DMS114 treated with DMSO at 0.1 percent for 48 hours (cell line): Measurements from ENCODE around the gene MTPN.

Experiments
- DNase-seq: peaks from one replicate; lab custom pipeline; 2025; ENCODE audit not compliant: unreplicated experiment; lab: John Stamatoyannopoulos, UW

The MTPN gene

DNA sequence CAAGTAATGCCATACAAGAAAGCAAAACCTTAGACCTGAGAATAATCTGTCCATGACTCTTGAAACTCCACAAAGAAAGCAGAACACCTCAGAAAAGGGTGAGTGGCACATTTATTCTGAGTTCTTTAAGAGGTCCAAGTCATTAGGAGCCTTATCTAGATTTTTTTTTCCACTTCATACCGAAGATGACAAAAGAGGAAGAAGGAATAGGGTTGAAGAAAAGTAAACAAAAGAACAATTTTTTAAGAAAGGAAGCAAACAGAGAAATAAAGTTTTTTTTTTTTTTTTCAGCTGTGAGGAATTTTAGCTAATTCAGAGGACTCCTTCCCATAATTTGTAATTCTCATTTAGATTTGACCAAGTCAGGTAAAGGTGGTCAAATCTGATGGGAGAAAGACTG is 13.1 kb upstream of the MTPN start:
- DNase-seq: no peak

DNA sequence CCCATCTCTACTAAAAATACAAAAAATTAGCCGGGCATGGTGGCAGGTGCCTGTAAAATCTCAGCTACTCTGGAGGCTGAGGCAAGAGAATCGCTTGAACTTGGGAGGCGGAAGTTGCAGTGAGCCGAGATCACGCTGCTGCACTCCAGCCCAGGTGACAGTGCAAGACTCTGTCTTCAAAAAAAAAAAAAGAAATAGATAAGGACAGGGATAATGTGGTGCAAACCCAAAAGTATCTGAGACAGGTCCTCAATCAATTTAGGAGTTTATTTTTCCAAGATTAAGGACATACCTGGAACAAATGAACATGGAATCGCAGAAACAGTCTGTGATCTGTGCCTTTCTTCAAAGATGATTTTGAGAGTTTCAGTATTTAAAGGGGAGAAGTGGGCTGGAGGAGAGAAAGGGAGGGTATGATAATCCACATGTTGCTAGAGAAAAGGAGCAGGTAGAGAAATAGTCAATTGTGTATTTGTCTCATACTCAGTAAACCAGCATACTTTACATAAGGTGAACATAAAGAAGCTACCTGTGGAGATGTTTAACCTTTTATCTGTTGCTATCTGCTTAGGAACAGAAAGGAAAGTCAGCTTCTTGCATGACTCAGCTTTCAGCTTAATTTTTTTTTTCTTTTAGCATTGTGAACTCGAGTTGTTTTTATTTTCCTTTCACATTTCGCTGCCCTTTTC is 4.9 kb upstream of the MTPN start:
- DNase-seq: no peak

DNA sequence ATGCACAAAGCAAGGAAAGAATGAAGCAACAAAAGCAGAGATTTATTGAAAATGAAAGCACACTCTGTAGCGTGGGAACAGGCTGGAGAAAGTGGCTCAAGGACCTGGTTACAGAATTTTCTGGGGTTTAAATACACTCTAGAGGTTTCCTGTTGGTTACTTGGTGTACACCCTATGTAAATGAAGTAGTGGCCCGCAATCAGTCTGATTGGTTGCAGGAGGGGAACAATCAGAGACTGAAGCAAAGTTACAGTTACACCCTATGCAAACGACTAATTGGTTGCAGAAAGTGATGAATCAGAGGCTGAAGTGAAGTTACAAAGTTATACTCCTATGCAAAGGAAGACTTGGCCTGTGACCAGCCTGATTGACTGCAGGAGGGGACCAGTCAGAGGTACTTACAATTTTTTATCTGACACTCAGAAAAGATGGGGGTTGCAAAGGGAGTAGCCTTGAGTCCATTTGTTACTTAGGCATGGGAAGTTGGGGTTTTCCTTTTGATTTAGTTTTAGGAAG is 3.6 kb upstream of the MTPN start:
- no peak for DNase-seq

DNA sequence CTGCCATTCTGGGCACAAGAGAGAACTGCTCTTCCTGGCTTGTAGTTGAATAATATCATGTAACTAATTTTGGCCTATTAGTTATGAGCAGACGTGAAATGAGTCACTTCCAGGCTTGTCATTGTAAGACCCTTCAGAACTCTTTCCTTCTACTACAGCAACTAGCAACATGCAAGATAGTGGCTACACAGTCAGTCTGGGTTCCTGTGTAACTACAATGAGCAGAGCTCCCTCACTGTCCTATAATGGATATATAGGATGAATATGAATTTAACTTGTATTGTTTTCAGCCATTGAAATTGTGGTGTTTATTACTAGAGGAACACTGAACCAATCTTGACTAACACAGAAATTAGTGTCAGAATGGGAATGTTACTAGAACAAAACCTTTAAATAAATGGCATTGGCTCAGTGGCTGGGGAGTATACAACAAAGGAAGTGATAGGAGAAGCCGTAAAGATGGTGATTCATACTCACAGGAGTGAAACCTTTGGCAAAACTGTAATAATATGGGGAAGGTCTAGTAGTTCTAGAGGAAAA is 2.9 kb upstream of the MTPN start:
- DNase-seq: no peak

DNA sequence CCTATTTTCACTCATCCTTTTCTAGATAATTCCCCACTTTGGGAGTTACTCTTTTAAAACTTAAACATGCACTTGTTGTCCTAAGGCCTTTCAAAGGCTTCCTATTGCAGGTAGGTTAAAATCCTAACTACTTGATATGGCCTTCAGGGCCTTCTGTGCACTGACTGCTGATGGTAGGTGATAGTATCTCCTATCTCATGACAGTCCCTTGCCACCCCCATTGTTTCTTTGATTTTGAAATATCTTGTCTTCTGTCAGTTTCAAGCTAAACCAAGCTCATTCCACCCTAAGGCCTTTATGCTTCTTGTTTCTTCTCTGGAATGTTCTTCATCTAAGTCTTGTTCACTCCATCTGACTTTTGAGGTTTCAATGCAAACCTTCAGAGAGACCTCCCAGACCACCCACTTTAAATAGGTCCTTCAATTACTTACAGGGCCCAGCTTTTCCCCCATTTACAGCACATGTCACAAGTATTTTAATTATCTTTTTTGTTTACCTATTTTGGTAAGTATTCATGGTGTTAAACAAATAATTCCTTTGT is 2.4 kb upstream of the MTPN start:
- DNase-seq: no peak

DNA sequence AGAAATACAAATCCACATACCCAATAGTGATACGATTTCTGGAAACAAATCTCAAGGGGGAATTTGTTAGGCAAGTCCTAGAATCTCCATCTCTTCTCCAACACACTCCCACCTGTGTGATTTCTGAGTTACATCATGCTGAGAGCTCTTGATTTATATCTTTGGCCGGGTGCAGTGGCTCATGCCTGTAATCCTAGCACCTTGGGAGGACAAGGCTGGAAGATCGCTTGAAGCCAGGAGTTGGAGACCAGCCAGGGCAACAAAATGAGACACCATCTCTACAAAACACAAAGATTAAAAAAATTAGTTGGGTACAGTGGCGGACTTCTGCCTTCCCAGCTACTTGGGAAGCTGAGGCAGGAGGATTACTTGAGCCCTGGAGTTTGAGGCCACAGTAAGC is 1.5 kb upstream of the MTPN start:
- no peak for DNase-seq

DNA sequence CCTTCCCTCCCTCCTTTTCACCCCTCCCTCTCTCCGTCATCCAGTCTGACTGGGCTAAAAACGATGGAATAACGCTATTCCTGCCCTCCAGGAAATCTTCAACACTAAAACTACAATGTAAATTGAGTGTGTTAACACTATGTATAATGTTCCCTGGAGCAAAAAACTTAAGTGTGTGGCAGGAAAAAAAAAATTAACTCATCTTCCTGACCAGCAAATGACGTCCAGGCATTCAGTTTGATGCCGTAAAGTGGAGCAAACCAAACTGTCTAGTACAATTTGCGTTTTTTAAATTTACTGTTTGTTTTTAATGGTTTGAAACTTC is 545 bp upstream of the MTPN start:
- DNase-seq: no peak

DNA sequence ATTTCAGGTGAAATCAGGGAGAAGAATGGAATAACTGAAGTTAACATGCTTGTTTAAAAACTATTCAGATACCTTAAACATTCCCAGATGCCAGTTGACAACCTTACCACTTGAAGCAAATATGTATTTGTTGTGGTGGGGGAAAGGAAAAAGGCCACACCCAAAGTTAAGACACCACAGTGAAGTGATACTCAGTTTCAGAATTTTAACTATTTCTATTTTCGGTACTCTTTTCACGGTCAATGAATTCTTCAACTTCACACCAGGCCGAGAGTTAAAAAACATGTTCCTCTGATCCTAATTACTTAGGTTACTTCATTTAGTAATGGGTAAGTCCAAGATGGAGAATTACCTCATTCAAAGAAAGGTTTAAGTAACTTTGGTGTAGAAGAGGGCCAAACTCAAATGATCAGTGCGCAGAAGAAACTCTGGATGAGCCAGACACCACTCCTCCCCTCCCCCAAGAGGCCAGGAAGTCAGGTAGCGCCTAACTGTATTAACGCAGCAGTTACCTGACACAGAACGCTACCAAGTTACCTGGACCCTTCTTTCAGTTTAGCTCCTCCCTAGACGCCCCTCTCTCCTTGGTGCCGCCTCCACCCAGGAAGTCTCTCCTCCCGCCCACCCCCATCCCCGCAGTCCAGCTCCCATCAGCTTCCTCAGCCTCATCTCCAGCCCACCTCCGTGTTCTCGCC is 700 bp downstream of the MTPN start:
- peak; percentile 24 for DNase-seq

DNA sequence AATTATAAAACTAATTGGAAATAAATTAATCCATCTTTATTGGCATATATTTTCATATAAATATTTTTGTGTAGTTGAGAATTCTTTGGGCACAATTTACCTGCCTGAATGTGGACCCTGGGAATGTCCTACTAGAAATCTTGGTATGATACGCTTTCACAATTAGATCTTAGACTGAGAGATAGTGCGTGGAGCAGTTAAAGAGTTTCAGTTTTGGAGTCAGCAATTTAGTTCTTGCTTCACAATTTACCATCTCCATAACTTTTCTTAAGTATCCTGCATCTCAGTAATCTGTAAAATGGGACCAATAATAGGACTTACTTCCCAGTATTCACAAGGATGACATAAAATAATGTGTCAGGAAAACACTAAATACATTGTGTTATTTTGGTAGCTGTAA is 2.0 kb downstream of the MTPN start:
- DNase-seq: no peak

DNA sequence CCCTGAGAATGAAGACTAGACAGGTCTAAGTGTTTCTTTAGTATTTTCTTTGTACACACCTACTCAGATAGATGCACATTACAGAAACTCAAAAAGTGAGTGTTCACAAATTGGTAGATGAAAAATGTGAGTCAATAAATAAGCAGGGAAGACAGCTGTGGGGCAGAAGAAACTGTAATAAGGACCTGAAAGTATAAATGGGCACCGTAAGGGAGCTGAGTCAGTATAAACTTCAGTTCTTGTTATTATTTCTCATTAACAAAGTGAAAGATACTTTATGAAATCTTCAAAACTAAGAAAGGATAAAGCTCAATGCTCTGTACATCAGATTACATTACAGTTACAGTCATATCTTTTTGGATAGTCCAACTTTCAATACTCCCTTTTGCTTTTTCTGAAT is 2.5 kb downstream of the MTPN start:
- no peak for DNase-seq

DNA sequence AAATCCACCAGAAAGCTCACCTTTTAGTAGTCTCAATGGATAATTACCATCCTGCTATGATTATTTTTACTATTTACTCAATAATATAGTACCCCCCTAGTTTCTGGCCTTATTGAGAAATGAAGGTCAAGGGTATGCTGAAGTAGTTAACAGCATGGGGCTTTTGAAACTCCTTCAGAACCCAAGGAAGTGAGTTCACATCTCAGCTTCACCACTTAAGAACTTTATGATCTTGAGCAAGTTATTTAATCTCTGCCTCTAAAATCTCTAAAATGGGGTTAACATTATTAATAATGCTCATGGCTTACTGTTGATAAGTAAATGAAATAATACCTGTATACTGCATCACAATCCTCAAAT is 5.8 kb downstream of the MTPN start:
- DNase-seq: no peak

DNA sequence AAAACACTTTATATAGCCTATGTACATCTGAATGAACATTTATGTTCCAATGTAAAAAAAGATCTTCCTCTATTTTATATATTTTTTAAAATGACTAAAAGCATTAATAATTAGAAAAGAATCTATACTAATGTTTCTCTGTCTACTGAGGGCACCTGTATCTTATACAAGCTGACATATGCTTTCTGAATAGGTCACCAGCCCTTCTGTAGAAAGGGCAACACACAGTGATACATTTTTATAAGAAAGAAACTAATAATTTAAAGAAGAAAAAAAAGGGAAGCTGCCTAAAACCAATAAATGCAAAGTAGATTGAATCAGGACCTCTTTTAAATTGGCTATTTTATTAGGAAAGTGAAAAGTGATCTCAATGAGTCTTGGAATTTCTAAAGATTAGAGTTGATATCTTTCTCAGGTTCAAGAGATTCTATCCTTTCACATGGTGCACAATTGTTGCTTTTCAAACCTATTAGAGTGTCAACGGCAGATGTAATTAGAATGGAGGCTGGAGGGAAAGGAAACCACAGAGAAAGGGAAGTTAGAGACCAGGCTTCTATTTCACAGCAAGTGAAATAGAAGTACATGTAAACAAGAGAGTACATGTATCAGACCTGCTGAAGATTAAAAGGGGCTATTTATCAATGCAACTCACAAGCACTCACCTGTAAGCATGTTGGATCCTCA is 6.3 kb downstream of the MTPN start:
- no peak for DNase-seq

DNA sequence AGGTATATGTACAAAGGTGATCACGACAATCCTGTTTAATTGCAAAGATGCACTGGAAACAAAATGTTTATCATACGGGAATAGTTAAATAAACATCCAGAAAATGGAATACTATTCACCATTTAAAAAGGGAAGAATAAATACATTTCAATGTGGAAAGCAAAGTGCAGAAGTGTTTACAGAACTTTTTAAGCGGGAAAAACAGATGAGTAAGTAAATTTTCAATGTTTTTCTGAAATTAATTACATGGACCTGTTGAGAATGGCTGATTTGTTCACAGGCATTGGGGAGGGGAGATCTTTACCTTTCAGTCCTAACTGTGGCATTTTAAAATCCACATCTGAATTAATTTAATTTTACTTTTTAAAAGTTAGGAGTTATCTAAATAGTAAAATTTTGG is 7.1 kb downstream of the MTPN start:
- DNase-seq: no peak

DNA sequence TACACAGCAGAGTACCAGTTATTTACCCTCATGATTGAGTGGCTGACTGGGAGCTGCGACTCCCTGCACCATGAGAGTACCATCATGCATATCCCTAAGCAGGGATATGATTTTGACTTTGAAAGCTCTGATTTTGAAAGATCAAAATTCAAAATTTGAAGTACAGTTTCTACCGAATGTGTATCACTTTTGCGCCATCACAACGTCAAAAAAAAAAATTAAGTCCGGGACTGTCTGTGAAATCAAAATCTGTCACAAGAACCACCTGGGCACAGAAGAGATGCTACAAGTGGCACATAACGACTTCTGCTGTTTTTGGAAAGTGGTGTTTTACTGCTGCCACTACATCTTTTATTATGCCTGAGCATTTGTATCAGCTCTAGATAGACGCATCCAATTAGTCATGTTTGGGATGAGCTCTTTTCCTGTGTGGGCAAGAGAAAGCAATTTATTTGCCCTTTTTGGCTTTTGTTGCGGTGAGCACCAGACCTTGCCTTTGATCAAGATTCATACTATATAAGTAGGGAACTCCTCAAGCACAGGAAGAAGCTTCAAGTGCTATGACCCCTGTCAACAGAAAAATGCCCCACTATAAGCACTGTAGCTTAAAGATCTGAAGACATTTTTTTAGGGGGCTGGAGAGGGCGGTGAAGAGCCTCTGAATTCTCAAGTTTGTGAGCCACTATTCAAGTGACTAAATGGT is 10.7 kb downstream of the MTPN start:
- no peak for DNase-seq

DNA sequence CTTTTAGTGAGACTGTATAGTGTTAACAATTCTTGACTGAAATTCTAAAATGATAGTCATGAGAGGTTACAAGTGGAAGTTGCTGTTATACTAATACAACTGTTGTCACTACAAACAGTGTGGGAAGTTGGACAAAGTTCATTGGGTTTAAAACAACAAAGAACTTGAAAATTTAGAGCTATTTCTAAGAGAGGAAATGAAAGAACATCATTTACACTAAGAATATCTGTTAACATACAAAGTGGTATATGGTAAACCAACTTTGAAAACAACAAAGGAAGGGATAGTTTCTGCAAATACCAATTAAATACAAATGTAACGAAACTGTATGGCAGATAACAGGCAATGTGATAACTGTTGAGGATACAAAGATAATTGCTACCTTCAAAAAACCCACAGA is 11.6 kb downstream of the MTPN start:
- DNase-seq: no peak

DNA sequence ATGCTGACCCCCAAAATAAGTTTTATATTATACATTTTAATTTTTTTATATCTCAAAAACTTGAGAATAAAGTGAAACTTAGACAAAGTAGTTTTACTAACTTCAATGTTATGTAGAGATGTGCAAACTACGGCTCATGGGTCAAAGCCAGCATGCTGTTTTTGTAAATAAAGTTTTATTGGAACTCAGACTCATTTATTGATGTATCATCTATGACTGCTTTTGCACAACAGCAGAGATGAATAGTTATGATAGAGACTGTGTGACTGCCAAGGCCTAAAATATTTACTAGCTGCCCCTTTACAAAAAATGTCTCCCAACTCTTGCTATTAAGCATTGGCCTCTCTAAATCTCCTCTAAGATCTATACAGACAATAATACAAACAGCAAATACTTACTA is 12.4 kb downstream of the MTPN start:
- DNase-seq: no peak

DNA sequence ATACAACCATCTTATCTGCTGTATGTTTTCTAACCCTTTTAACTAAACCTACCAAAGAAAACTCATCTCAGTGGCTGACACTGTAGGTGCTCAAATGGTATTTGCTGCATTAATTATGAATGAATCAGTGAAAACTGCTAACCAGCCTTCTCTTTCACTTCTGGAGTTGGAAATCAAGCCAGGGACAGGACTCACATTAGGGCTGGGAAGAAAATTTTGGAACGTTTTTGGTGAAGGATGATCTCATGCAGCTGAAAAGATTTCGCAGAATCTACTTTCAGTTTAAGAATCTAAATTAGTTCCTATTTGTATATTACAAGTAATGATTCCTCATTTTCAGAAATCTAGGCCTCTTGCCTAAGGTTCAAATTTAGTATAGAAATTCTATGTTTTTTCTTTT is 12.9 kb downstream of the MTPN start:
- no peak for DNase-seq

DNA sequence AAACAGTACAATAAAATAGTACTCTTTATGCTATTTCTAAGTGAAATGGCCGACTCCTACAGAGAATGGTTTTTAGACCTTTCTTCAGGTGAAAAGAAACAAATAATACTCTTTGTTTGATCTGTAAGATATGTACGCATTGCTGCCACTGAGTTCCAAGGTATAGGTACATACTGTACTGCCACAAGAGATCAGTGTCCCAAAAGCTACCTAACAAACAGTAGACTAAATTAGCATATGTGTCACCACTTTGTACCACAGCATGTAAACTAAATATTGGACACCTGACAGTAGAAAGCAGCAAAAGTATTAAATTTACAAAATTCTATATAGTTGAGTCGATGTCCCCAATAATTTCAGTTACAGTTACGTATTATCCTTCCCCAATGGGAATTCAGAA is 14.4 kb downstream of the MTPN start:
- no peak for DNase-seq

DNA sequence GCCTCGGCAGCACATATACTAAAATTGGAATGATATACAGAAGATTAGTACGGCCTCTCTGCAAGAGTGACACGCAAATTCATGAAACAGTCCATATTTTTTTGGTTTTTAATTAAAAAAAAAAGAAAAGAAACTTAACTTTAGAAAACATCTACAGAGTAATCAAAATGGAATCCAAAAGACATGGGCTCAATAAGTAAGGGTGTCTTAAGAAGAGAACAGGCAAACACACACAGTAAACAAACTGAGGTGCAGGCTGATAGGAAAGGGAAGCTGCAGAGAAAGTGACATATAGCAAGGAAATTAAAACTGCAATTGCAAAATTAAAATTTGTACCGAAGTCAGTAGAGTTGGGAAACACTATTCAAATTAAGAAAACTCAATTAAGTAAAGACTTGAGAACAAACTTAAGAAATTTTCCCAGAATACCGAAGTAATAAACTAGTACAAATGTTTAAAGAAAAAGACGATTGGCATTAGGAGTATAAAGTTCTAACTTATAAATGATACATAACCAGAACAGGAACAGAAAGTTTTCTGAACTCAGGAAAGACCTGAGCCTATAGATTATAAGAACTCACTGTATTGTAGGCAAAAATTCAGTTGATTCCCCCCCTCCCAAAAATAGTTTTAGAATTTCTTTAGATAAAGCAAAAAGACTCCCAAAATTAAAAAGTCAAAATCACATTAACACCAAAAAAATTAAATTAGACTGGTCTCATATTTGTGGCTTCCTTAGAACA is 16.3 kb downstream of the MTPN start:
- no peak for DNase-seq

DNA sequence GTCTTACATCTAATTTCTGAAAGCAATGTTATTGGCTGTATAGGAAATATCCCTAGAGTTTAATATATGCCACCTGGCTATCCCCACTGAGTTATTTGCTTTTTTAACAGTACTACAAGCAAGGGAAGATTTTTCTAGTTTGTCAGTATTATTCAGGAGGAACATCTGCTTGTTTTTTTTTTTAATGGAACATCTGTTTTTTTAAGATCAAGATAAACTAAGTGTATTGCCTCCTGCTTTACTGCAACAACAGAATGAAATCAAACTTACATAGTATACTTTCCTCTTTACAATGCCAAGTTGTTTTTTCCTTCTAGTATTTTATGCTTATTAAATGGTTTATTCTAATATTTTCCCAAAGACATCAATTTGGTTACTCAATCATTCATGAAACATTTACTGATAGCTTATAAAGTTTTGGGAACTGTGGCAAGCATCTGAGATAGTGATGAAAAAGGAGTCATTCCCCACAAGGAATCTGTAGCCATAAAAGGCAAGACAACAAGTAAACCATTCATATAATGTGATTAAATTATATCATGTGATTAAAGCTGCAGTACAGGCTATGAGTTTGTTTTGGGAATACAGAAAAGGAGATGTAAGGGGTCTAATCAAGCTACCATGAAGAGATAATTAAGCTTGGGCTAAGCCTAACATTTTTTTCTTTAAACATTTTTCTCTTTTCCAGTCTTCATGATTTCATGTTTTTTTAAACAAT is 17.4 kb downstream of the MTPN start:
- no peak for DNase-seq
